ENCODE measurements around the gene REEP6. TPM values are rescaled to one million over a fixed set of nuclear protein-coding genes. Genes with fewer than 3 reads are reported as not detected.

REEP6 gene
- total RNA-seq, 2 donors from 2014 or later, result 6.9 to 16.6 TPM

- no peak for ATAC-seq
- peak in 1 of 4 donors; percentile 11 for DNase-seq
- WGBS, 2 donors, result 84 to 94% methylated on average over 8 to 11 of the region's 11 CpGs
- Histone ChIP-seq H3K4me3 (no peak overlapping the region), H3K27me3 (no peaks in the 10 kb centered on the region), H3K27ac (no peak overlapping the region), H3K9me3 (no peaks in the 10 kb centered on the region), H3K36me3 (replicated peaks in 1 of 2; ENCODE audit: insufficient read depth in 1 of 2, low read depth in 2 of 2) (no peaks in the 10 kb centered on the region), H3K4me1 (peaks cover 32% of the 10 kb centered on the region)
- intact Hi-C loops (cut with DNase I), result no loop called here
- TF ChIP-seq POLR2A (IDR thresholded peaks at IDR 0.05), result no peak
- TF ChIP-seq CTCF (IDR thresholded peaks at IDR 0.05), result no peak
Measured at GRCh38 chr19:1488282-1488601, 2.7 kb upstream of the REEP6 start.

GRCh38 chr19:1489463-1490310 lies 1.3 kb upstream of the REEP6 start:
- 29 to 72% methylated on average over 10 to 37 of the region's 37 CpGs for WGBS, 2 donors
- no peaks in the 10 kb centered on the region for H3K27me3 ChIP-seq
- no peak for ATAC-seq
- no peaks in the 10 kb centered on the region for H3K36me3 ChIP-seq (replicated peaks in 1 of 2; ENCODE audit: insufficient read depth in 1 of 2, low read depth in 2 of 2)
- peak overlapping the region; percentile 63 to 89 (median 76) for H3K27ac ChIP-seq
- H3K9me3 ChIP-seq, result no peaks in the 10 kb centered on the region
- DNase-seq, result peak in 1 of 4 donors; percentile 21
- intact Hi-C loops (cut with DNase I), result no loop called here
- peak overlapping the region; percentile 13 to 27 for H3K4me3 ChIP-seq
- TF ChIP-seq POLR2A (IDR thresholded peaks at IDR 0.05) (peak in 2 of 3 donors; percentile 41 to 45), CTCF (IDR thresholded peaks at IDR 0.05) (no peak)
- H3K4me1 ChIP-seq, result peaks cover 37% of the 10 kb centered on the region

GRCh38 chr19:1490311-1491113 lies 469 bp upstream of the REEP6 start, which contains the start of gene PCSK4:
TSS of gene PCSK4 (minus strand) at chr19:1490350. CDS start at chr19:1490346, 4 bp downstream.
- peak within 1 kb of the TSS; percentile 63 to 89 (median 76) for H3K27ac ChIP-seq
- peak; percentile 99 for DNase-seq
- H3K4me1 ChIP-seq, result peaks cover 37% of the 10 kb centered on the region
- no peaks in the 10 kb centered on the region for H3K9me3 ChIP-seq
- H3K27me3 ChIP-seq, result no peaks in the 10 kb centered on the region
- peak; percentile 90 for ATAC-seq
- 0% methylated on average over 44 to 68 of the region's 74 CpGs for WGBS, 2 donors
- H3K36me3 ChIP-seq (replicated peaks in 1 of 2; ENCODE audit: insufficient read depth in 1 of 2, low read depth in 2 of 2), result no peaks in the 10 kb centered on the region
- peak within 1 kb of the TSS; percentile 13 to 32 for H3K4me3 ChIP-seq
- intact Hi-C loops (cut with DNase I), result no loop called here
- peak in 1 of 3 donors; percentile 7 for TF ChIP-seq POLR2A (IDR thresholded peaks at IDR 0.05)
- peak in 3 of 7 experiments; percentile 16 to 17 (median 17) for TF ChIP-seq CTCF (IDR thresholded peaks at IDR 0.05)

- TF ChIP-seq CTCF (IDR thresholded peaks at IDR 0.05) (no peak), POLR2A (IDR thresholded peaks at IDR 0.05) (no peak)
- H3K9me3 ChIP-seq, result no peaks in the 10 kb centered on the region
- no peaks in the 10 kb centered on the region for H3K27me3 ChIP-seq
- no peaks in the 10 kb centered on the region for H3K36me3 ChIP-seq (replicated peaks in 1 of 2; ENCODE audit: insufficient read depth in 1 of 2, low read depth in 2 of 2)
- intact Hi-C loops (cut with DNase I), result no loop called here
- ATAC-seq, result no peak
- DNase-seq, result peak in 2 of 4 donors; percentile 49 to 53
- H3K27ac ChIP-seq, result peak overlapping the region; percentile 26 to 81 (median 70)
- peaks cover 37% of the 10 kb centered on the region for H3K4me1 ChIP-seq
- 37 to 42% methylated on average over 11 to 12 of the region's 12 CpGs for WGBS, 2 donors
- no peak overlapping the region for H3K4me3 ChIP-seq
Measured at GRCh38 chr19:1491849-1492170, 829 bp downstream of the REEP6 start.

Measured in body of pancreas (tissue), 4 donors.